ENCODE measurements around the gene CYSTM1.

The CYSTM1 gene

GRCh38 chr5:140238756-140239155 is 63.8 kb downstream of the CYSTM1 start:
- DNase-seq = no peak

GRCh38 chr5:140239461-140239860 is 64.5 kb downstream of the CYSTM1 start:
- DNase-seq = no peak

GRCh38 chr5:140239939-140240700 is 65.1 kb downstream of the CYSTM1 start:
- DNase-seq = peak; percentile 64 to 67

- DNase-seq = no peak
Measured at GRCh38 chr5:140240987-140241706, 66.2 kb downstream of the CYSTM1 start.

GRCh38 chr5:140242099-140242498 is 67.1 kb downstream of the CYSTM1 start:
- no peak for DNase-seq

GRCh38 chr5:140242890-140243585 is 68.0 kb downstream of the CYSTM1 start:
- no peak for DNase-seq

- DNase-seq = no peak
Measured at GRCh38 chr5:140243706-140244250, 68.8 kb downstream of the CYSTM1 start.

- DNase-seq = peak; percentile 86 to 91
Measured at GRCh38 chr5:140244525-140245025, 69.6 kb downstream of the CYSTM1 start.

GRCh38 chr5:140245341-140245740 is 70.4 kb downstream of the CYSTM1 start:
- peak in 1 of 2 donors; percentile 24 for DNase-seq

GRCh38 chr5:140245926-140246325 is 70.9 kb downstream of the CYSTM1 start:
- DNase-seq = no peak

GRCh38 chr5:140246378-140247122 is 71.6 kb downstream of the CYSTM1 start:
- DNase-seq = no peak

- DNase-seq = no peak
Measured at GRCh38 chr5:140248414-140248813, 73.4 kb downstream of the CYSTM1 start.

- no peak for DNase-seq
Measured at GRCh38 chr5:140249536-140249935, 74.5 kb downstream of the CYSTM1 start.

- DNase-seq = no peak
Measured at GRCh38 chr5:140250386-140250785, 75.4 kb downstream of the CYSTM1 start.

- DNase-seq = peak; percentile 94
Measured at GRCh38 chr5:140251527-140251973, 76.6 kb downstream of the CYSTM1 start.

- no peak for DNase-seq
Measured at GRCh38 chr5:140252470-140253126, 77.6 kb downstream of the CYSTM1 start.

- DNase-seq = peak; percentile 75 to 81
Measured at GRCh38 chr5:140253985-140254384, 79.0 kb downstream of the CYSTM1 start.

GRCh38 chr5:140255460-140256157 is 80.6 kb downstream of the CYSTM1 start:
- DNase-seq = no peak

GRCh38 chr5:140256726-140257125 is 81.7 kb downstream of the CYSTM1 start:
- no peak for DNase-seq

GRCh38 chr5:140258016-140258415 is 83.0 kb downstream of the CYSTM1 start:
- DNase-seq = no peak

GRCh38 chr5:140258873-140259272 is 83.9 kb downstream of the CYSTM1 start:
- no peak for DNase-seq
